ENCODE results near the gene NCAPG2.
"Not testable (repeated sequence)": the region's sequence is repeated elsewhere in the genome, so short reads cannot be mapped to it uniquely, and the experiment has no call there.

Gene NCAPG2

DNA sequence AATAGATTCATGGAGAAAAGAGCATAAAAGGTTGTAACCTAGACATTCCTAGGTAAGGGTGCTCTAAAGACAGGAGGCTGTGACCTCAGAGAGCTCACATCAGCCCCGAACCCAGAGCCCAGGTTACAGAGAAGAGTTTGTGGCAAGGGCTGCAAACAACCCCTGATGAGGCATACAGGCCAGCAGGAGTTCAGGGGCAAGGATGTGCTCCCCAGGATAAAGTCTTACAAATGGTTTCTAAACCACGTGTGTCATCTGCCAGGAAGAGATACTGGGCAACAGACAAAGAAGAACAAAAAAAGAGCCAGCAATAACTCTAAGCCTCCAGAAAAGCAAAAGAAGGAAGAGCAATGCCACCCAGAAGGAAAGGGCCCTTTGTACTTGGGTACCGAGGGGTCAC lies 27.7 kb downstream of the NCAPG2 start:
- no peak for FAIRE-seq
- no peak for DNase-seq (ENCODE audit: insufficient read length, low spot score)

DNA sequence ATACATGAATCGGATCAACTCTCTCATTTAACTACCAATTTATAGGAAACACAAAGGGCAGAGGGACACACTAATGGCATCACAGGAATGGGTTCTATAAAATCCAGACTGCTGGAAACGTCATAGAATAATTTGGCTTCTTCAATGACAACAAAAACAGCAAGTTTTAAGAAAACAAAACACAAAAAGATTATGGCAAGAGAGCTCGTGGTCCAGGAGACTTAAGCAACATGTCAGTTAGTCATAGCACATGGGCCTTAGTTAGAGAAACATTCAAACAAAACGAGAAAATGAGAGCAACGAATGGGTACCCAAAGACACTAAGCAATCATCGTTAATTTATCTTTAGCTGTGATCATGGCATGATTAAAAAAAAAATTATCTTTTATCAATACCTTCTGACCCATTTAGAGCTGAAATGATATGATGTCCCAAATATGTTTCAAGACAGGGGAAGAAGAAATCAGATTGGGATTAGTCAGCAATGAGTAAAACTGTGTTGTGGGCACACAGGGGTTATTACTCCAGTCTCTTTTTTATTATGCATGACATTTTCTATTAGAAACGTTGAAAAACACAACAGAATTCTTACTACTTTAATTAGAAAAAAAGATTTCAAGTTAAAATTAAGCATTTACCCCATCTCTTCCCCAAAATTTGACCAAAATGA lies 28.3 kb downstream of the NCAPG2 start:
- FAIRE-seq (no peak), DNase-seq (ENCODE audit: insufficient read length, low spot score) (no peak)

DNA sequence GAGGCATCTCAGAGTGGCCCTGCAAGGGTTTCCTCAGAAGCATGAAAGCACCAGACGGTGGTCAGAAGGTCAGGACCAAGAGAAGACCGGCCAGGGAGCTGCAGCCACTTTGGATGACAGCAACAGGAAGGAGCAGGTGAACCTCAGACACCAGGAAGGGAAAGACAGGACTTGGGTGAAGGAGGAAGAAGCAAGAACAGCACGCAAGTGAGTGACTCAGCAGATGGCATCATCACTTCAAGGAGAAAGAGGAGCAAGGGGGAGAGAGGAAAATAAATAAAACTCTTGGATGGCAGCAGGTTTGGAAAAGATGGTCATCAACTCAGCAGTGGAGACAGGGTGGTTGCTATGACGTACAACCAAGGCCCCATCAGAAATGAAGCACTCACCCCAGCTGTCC lies 31.6 kb downstream of the NCAPG2 start:
- FAIRE-seq, result no peak

DNA sequence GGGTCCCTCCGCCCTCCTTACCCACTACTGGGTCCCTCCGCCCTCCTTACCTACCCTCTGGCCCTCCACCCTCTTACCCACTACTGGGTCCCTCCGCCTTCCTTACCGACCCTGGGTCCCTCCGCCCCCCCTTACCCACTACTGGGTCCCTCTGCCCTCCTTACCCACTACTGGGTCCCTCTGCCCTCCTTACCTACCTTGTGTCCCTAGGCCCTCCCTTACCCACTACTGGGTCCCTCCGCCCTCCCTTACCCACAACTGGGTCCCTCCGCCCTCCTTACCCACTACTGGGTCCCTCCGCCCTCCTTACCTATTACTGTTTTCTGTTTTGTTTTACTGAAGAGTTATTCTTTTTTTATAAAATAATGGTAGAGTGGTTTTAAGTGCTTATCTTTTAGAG lies 36.5 kb downstream of the NCAPG2 start:
- not testable (repeated sequence) for DNase-seq (ENCODE audit: insufficient read length, low spot score); FAIRE-seq

More for the DNA sequence above, 31.6 kb downstream of the NCAPG2 start:
- DNase-seq (ENCODE audit: insufficient read length, low spot score), result no peak

DNA sequence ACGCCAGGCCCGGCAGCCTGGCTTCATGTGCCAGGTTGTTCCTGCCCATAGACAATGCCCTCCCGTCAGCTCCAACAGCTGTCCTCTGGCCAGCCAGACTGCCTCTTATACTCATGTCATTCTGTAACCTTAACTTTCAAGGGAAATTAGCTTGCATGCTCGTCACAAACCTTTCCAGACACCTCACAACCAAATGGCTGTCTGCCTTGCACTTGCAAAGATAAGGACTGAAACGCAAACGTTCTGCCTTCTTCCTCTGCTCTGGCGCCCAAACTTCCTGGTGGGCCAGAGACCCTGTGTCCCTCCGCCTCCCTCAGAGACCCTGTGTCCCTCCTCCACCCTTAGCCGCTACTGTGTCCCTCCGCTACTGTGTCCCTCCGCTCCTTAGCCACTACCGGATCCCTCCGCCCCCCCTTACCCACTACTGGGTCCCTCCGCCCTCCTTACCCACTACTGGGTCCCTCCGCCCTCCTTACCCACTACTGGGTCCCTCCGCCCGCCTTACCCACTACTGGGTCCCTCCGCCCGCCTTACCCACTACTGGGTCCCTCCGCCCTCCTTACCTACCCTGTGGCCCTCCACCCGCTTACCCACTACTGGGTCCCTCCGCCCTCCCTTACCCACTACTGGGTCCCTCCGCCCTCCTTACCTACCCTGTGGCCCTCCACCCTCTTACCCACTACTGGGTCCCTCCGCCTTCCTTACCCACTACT lies 37.5 kb downstream of the NCAPG2 start:
- not testable (repeated sequence) for FAIRE-seq; DNase-seq (ENCODE audit: insufficient read length, low spot score)

DNA sequence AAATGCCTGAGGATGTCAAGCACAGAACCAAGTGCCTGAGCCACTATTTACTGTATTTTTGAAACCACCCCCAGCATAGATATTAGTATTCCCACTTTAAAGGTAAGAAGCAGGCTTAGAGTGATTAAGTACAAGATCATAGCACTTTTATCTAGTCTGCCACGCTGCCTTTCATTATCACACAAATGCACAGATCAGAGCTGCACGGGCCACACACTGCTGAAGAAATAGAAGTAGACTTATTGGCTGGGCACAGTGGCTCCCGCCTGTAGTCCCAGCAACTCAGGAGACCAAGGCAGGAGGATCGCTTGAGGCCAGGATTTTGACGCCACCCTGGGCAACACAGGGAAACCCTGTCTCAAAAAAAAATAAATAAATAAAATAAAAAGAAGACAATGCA lies 38.2 kb downstream of the NCAPG2 start:
- FAIRE-seq (no peak), DNase-seq (ENCODE audit: insufficient read length, low spot score) (no peak)

DNA sequence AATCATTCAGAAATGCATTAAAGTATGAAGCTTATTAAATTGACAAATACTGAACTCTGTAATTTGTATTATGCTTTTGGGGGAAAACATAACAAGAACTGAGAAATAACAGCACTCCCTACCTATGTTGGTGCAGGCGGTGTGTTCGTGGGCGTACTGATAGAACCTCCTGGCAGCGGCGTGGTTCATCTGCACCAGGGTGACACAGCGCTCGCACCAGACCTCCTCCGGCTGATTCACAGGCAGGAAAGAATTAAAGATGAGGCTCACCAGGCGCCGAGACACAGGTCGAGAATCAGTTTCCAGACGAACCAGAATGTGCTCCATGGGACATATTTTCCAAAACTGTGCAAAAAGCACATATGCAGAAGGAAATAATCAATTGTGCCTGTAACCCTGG lies 40.2 kb downstream of the NCAPG2 start:
- DNase-seq (ENCODE audit: insufficient read length, low spot score), result no peak
- no peak for FAIRE-seq

DNA sequence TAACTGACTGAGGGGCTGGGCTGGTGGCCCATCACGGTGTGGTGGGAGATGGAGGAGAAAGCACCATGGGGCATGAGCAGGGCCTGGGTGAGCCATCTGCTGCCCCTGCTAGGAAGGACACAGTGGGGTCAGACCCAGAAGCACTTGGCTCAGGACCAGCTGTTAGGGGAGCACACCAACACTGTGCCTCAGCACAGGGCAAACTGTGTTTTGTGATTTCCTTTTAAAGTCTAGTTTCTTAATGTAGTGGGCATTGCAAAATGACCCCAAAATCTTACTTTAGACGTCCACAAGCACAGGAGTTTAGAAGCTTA lies 41.2 kb downstream of the NCAPG2 start:
- no peak for DNase-seq (ENCODE audit: insufficient read length, low spot score)

DNA sequence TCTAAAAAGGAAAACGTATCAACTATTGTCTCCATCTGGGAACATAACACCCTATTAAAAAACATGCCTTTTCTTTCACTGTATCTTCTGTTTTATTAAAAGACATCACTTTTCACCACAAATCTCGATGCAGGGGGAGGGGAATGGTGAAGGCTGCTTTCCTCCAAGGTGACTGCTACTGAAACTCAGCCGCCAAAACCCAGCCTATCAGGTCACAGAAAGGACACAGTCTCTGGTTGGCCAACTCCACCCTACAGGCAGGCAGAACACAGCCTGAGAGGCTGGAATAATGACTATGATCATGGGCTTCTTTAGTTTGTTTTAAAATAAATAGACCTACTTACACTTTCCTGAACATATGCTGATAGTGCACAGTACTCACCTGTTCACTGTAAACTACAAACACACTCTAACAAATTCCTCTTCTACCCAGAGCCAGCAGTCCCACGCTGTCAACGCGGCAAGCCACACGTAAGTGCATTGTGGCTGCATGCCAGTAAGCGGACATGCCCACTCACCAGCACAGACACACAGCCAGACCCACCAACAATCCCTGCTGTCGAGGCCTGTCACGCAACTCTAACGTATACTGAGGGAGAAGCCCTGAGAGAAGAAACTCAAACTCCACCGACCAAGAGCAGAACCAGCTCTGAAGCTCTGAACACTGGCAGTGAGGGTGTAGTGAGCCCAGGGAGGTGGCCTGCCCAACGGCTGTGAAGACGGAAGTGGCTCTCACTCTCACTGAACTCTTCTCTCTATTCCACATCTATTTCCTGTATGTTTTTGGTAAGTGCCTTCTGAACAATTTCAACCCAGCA lies 41.8 kb downstream of the NCAPG2 start:
- FAIRE-seq, result no peak
- no peak for DNase-seq (ENCODE audit: insufficient read length, low spot score)

More for the DNA sequence above, 41.2 kb downstream of the NCAPG2 start:
- no peak for FAIRE-seq

DNA sequence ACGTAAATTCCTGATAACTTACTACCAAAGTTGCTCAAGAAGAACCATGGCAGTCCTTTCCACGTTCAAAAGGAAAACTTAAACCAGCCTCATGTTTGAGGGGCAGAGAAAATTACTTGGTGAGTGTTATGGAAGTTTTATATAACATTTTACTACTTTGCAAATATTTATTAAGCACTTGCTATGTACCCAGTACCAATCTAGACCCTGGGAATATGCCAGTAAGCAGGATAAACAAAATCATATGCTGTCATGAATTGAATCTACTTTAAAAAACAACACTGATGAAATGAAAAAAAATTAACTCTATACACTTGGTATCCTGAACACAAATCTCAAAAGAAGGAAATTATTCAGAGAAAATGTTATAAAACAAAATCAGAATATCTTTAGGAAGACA lies 46.1 kb downstream of the NCAPG2 start:
- FAIRE-seq (no peak), DNase-seq (ENCODE audit: insufficient read length, low spot score) (no peak)

DNA sequence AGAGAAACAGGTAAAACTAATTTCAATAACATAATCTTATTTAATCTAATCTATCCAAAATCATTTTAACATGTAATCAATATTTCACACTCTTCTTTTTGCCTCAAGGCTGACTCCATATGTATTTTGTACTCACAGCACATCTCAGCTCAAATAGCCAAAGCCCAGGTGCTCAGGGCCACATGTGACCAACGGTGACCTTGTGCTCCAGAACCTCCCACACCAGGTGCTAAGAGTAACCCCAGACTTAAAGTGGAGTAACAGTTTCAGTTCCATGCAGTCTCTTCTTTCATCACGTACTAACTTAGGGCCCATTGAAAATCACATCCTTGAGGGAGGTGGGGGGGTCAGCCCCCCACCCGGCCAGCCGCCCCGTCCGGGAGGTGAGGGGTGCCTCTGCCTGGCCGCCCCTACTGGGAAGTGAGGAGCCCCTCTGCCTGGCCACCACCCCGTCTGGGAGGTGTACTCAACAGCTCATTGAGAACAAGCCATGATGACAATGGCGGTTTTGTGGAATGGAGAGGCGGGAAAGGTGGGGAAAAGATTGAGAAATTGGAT lies 47.3 kb downstream of the NCAPG2 start:
- FAIRE-seq (no peak), DNase-seq (ENCODE audit: insufficient read length, low spot score) (no peak)

DNA sequence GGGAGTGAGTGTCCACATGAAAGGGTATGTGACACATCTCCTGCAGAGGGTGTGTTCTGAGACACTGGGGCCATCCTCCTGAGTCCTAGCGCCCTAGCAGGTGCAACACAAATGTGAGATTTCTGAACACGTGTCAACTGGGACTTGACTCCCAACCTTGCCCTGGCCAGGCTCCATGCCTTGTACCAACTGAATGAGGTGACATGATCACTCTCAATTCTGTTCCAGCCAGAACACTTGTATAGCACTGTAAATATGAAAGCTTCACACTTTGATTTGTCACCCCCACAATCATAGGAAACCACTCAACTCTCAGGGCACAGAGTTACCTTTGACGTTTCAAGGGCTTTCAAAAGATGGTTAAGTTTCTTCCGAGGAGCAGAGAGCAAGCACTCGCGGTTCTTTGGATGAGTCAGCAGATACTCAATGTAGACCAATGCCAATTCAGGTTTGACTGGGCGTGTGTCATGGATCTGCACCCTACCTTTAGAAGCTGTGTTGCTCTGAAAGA lies 48.6 kb downstream of the NCAPG2 start:
- FAIRE-seq, result peak; percentile 87

DNA sequence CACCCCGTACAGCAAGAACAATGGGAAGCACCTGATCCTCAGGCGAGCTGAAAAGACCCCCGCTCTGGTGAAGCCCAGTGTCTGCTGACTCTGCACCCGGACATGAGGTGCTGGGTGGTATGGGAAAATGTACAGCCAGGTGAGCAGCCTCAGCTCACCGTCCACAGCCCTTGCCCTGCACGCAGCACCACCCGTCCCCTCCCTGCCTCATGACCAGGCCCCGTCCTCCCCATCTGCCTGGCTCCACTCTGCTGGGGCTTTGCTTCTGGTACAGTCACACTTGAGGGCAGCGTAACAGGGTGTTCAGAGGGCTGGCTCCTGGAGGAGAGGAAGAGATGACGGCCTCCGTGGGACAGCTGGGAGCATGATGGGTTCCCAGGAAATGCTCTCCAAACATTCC lies 49.1 kb downstream of the NCAPG2 start:
- no peak for DNase-seq (ENCODE audit: insufficient read length, low spot score)
- FAIRE-seq, result no peak

More for the DNA sequence above, 48.6 kb downstream of the NCAPG2 start:
- peak; percentile 54 for DNase-seq (ENCODE audit: insufficient read length, low spot score)

DNA sequence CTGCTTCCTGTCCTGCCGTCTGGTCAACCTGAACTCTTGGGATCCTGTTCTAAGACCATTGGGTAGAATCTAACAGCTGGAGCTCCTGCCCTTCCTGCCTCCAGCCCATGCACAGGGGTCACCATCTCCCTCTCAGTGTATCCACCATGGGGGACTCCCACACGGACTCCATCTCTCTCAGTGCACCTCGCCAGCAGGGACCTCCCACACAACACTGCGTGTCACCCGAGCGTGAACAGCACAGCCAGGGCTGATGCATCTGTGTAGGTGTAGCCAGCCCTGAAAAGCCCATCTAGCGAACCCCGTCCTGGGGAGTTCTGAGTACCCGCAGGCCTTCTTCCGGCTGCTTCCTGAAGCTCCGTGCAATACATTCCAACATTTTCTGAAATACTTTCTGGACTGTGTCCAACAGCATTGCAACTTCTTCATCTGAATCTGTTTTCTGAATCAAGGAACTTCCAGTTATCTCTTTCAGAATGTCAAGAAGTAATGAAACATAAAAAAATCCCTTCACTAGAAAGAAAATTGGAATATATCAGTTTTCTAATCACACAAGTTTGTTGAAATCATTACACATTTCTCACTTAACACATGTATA lies 52.5 kb downstream of the NCAPG2 start:
- FAIRE-seq (no peak), DNase-seq (ENCODE audit: insufficient read length, low spot score) (no peak)

DNA sequence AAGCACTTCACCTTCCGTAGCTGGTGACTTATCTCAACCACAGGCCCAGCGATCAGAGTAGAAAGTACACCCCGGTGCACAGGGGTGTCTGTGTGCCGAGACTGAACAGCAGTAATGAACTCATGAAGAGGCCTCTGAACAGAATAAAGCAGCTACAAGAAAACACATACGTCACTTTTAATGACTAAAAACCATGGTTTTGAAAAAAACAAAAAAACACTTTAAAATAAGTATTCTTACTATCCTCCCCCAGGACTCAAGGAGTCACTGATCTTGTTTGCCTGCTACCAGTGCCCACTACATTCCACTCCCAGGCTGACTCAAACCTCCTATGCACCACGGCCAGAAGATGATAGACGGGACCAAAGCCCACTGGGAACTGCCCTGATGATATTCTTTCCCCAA lies 53.8 kb downstream of the NCAPG2 start:
- FAIRE-seq (no peak), DNase-seq (ENCODE audit: insufficient read length, low spot score) (no peak)

DNA sequence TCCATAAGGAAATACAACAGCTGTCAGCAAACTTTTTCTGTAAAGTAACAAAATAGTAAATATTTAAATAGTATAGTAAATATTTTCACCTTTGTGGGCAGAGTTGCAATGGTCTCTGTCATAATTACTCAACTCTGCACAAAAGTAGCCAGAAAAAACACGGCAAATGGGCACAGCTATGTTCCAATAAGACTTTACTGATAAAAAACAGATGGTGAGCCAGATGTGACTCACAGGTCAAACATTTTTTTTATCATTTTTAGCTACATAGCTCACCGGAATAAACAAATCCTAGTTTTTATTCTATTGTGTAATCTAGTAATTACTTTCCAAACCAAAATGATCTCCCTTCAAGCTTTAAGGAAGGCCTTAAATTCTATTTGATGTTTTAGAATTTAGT lies 55.3 kb downstream of the NCAPG2 start:
- DNase-seq (ENCODE audit: insufficient read length, low spot score) (no peak), FAIRE-seq (no peak)

DNA sequence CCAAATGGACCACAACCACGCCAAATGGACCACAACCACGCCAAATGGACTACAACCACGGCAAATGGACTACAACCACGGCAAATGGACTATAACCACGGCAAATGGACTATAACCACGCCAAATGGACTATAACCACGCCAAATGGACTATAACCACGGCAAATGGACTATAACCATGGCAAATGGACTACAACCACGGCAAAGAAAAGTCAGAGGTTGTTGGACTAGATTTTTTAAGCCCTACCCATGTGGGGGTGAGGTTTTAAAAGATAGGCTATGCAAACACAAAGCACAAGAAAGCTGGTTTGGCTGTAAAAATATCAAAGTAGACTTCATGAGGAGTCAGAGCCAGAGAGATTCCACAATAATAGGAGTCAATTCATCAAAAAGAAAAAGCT lies 55.8 kb downstream of the NCAPG2 start:
- no peak for FAIRE-seq
- no peak for DNase-seq (ENCODE audit: insufficient read length, low spot score)

DNA sequence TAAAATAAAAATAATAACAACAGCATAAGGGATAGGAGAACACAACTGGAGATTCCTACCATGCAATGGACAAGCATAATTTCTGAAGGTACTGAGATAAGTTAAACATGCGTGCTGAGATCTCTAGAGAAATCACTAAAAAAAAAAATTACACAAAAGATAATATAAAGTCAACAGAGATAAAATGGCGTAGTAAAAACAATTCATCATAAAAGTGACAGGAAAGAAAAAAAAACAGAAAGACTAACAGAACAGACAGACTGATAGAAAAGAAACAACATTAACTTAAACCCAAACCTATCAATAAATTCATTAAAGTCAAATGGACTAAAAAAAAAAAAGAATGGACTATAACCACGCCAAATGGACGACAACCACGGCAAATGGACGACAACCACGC lies 56.4 kb downstream of the NCAPG2 start:
- no peak for DNase-seq (ENCODE audit: insufficient read length, low spot score)
- no peak for FAIRE-seq

DNA sequence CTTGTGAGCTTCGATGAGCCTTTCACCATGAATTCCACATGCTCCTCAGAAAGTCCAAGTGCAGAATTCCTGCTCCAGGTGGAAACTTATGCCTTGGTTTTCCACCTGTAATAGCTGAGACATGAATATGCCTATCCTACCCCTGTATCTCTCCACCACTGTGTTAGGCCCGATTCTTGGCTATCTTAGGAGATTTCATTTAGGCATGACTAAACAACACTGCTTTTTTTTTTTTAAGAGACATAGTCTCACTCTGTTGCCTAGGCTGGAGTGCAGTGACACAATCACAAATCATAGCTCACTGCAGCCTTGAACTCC lies 57.2 kb downstream of the NCAPG2 start:
- FAIRE-seq (no peak), DNase-seq (ENCODE audit: insufficient read length, low spot score) (no peak)

DNA sequence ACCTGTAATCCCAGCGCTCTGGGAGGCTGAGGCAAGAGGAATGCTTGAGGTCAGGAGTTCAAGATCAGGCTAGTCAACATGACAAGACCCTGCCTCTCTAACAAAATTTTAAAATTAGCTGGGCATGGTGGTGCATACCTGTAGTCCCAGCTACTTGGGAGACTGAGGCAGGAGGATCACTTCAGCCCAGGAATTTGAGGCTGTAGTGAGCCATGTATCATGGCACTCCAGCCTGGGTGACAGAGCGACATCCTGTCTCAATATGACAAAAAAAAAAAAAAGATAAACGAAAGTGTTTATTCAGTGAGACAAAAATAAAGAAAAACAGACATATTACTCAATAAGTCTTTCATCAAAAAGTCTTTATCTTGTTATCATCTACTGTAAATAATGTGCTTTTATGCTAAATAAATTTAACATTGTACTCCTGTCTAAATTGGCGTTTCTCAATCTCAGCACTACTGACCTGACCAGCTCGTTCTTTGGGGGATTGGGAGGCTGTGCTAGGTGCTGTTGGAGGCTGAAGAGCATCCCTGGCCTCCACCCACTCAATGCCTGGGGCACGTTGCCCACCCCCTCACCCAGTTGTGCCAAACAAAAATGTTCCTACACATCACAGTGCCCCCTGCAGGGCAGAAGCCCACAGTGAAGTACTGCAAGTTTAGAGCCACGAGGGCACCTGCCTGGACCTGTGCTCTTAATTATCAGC lies 57.7 kb downstream of the NCAPG2 start:
- DNase-seq (ENCODE audit: insufficient read length, low spot score) (no peak), FAIRE-seq (no peak)

Measured in GM19239 (cell line).